ENCODE data around the gene PRRT1.

GRCh38 chr6:32198345-32198696 is 46.6 kb upstream of the PRRT1 start:
- TF ChIP-seq, protein P1, sequence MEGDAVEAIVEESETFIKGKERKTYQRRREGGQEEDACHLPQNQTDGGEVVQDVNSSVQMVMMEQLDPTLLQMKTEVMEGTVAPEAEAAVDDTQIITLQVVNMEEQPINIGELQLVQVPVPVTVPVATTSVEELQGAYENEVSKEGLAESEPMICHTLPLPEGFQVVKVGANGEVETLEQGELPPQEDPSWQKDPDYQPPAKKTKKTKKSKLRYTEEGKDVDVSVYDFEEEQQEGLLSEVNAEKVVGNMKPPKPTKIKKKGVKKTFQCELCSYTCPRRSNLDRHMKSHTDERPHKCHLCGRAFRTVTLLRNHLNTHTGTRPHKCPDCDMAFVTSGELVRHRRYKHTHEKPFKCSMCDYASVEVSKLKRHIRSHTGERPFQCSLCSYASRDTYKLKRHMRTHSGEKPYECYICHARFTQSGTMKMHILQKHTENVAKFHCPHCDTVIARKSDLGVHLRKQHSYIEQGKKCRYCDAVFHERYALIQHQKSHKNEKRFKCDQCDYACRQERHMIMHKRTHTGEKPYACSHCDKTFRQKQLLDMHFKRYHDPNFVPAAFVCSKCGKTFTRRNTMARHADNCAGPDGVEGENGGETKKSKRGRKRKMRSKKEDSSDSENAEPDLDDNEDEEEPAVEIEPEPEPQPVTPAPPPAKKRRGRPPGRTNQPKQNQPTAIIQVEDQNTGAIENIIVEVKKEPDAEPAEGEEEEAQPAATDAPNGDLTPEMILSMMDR (conservative IDR thresholded peaks at IDR 0.05; ENCODE audit: low read length): no peak
- TF ChIP-seq EZH2phosphoT487 (IDR thresholded peaks at IDR 0.05; ENCODE audit: borderline replicate concordance): no peak
